Inflammatory macrophage treated with lipopolysaccharide for 1 hour (primary cell): ENCODE measurements around the gene ERI3.

Experiments
- DNase-seq, 2 donors: peaks; one replicate each; pipeline ENCODE4 v3.0.0-alpha.2; 2020 to 2022

Gene ERI3

GRCh38 chr1:44347280-44347679 lies 7.8 kb downstream of the ERI3 start:
- no peak for DNase-seq

- DNase-seq: no peak
Observed at GRCh38 chr1:44346878-44347277, 8.2 kb downstream of the ERI3 start.

DNA sequence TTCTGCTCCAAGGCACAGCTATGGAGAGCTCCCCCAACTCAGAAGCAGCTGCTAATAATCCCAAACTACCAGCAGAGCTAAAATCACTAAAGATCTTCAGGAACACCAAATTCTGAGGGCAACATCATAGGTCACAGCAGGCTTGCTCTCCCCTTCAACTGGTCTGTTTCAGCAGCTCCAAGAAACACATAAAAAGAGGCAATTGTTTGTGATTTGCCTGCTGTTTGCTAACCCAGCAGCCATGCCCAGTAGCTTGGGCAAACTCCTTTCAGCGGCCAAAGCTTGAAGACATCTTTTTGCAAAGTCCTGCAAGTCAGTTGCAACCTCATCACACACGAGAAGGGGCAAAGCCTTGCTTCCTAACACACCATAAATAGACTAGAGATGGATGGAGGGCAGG lies 8.9 kb downstream of the ERI3 start:
- no peak for DNase-seq

GRCh38 chr1:44345187-44345775 lies 9.8 kb downstream of the ERI3 start:
- DNase-seq: no peak

DNA sequence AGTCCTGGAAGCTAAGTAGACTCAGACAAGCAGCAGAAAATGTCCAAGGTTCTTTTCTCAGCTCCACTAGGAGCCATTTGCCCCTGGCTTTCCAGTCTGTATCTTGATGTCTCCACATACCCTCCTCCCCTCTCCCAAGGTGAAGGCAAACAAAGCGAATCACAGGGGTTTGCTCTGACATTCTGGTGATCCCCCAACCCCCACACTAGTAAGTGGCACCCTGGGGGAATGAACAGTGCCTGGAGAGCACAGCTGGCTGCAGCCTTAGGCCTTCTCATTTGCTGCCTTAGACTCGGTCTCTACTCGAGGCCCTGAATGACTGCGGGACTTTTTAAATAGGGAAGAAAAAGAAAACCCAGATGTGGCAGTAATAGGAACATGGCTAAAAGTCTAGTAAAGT lies 15.3 kb downstream of the ERI3 start:
- no peak for DNase-seq

DNA sequence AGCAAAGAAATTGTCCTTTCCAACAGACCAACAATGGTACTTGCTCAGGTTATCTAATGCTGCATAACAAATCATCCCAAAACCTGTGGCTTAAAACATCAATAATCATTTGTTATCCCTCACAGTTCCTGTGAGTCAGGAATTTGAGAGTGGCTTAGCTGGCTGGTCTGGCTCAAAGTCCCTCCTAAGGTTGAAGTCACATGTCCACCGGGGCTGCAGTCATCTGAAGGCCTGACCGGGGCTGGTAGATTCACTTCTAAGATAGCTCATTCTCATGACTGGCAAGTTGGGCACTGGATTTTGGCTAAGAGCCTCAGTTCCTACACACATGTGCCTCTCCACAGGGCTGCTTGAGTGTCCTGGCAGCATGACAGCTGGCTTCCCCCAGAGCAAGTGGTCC lies 16.9 kb downstream of the ERI3 start:
- DNase-seq: no peak

- no peak for DNase-seq
Observed at GRCh38 chr1:44336668-44337067, 18.4 kb downstream of the ERI3 start.

- no peak for DNase-seq
Observed at GRCh38 chr1:44334968-44335367, 20.1 kb downstream of the ERI3 start.

- no peak for DNase-seq
Observed at GRCh38 chr1:44333376-44333775, 21.7 kb downstream of the ERI3 start.

- no peak for DNase-seq
Observed at GRCh38 chr1:44332505-44332904, 22.6 kb downstream of the ERI3 start.

DNA sequence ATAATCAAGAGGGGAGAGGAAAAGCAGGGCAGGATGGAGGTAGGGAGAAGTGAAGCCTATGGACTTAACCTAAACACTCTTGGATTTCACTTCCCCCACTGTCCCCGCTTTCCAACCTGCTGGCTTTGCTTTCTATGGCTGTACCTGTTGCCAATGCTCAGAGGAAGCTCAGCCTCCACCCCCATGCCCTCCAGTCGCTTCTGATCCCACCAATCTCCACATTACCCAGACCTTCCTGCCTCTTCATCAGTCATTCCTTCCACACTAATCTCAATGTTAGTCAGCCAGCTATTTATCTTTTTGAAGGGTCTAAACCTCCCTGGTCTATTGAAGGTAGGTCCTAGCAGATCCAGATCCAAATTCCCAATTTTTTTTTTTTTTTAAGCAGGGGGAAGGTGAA lies 24.1 kb downstream of the ERI3 start:
- DNase-seq: no peak

DNA sequence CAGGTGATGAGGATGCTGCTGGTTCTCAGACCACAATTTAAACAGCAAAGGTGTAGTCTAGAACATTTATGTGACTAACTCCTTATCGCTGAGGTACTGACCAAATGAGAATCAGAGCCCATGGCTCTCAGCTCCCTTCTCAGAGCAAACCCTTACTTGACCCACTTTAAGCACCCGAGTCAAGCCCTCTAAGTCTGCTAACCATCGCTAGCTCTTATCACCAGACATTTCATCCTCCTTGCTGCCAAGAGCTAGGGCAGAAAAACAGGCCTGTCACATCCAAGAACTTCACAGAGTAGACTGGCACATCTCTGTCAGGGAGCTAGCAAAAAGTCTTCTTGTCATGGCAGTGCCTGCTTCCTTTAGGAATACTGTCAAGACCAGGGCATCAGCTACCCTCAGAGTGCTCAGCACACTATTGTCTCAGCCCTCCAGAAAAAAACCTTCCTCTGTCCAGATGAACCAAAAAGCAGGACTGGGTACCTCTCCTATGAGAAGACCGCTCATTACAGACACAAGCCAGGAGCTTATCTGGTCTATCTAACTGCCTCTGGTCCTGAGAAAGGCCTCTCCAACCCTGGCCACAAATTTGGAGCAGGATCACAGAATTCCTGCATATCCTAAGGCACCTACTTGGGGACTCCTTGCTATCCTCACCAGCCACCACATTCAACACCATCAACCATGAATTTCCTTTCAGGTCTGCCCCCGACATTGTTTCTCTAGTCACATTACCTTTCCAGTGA lies 26.2 kb downstream of the ERI3 start:
- no peak for DNase-seq

- DNase-seq: no peak
Observed at GRCh38 chr1:44327679-44328491, 27.2 kb downstream of the ERI3 start.

- no peak for DNase-seq
Observed at GRCh38 chr1:44326821-44327465, 28.1 kb downstream of the ERI3 start.

- DNase-seq: no peak
Observed at GRCh38 chr1:44326024-44326701, 28.9 kb downstream of the ERI3 start.

DNA sequence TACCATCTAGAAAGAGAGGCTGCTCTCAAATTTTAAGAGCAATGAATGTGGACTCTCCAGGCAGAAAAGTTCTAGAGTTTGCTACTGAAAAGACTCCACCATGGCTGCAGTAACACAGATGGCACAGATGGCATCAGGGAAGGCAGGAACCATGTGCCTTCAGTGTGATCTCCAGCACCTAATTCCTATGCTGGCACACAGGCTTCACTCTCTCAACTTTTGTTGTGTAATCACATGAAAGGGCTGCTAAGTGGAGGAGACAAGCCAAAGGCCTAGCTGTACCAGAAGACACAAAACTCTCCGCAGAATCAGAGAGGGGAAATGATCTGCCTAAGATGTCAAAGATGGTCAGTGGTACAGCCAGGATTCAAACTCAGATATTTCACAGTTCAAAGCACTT lies 31.1 kb downstream of the ERI3 start:
- no peak for DNase-seq

GRCh38 chr1:44322367-44322766 lies 32.7 kb downstream of the ERI3 start:
- DNase-seq: no peak

- peak; percentile 33 to 43 for DNase-seq
Observed at GRCh38 chr1:44321466-44321865, 33.6 kb downstream of the ERI3 start.

DNA sequence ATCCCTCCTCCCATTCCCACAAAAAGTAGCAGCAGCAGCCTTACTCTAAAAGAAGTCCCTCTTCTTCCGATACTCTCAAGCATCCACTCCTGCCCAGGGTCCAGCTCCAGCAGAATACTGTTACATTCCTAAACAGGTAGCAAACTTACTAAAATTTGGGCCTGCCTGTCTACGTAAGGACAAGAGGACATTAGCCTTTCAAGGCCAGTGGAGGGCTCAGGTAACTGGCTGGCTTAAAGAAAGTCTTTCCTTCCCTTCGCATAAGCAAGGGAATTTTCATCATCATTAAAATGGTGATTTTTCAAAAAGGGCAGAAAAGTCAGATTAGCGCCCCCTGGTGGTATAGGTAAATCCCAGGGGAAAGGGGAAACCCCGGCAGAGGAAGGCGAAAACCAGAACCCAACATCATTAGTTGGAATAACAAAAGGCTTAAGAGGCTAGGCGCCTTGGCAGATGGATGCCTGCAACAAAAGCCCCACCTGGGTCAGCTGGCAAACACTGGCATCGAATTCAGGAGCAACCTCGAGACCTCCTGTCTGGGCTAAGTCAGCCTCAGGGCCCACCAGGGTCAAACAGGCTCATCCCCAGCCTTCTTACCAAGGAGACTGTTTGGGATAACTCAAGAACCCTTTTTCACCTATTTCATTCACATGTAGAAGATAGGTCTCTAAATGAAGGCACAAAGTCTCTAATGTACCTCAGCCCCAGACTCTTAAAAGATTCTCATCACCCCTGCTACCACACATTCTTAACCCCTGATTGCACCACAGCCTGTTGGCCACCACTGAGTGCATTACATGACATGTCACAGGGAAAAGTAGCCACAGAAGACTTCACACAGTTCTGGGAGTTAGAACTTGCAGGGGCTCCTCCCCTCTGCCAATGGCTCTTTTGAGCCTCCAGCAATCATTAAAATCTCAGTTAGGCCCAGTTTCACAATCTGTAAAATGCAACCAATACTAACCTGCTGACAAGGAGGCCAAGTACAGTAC lies 36.7 kb downstream of the ERI3 start:
- DNase-seq: peak; percentile 28 to 86

DNA sequence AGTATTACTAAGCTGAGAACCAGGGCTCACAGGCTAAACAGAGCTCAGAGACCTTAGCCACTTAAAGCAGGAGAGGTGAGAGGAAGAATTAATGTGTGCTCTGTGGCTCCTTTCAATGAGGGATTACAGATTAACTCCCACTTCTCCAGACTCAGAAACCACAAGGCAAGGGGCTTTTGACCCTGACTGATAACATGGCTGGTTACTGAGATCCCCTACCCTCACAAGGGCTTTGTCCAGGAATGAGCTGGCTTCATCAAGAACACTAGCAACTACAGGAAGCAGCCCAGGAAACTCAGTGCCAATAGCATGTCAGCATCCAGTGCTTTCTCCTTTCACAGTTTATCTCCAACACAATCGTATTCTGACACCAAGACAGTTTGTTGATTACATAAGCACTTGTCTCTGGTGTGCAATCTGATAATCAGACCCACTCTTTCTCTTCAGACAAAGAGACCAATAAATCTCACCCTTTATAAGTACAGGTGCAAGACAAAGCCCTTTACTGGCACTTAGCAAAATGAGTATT lies 38.8 kb downstream of the ERI3 start:
- no peak for DNase-seq

- no peak for DNase-seq
Observed at GRCh38 chr1:44315521-44315920, 39.5 kb downstream of the ERI3 start.
